Esophagus squamous epithelium (tissue), 5 donors: ENCODE results near the gene ATP6AP1. TPM values are rescaled to one million over a fixed set of nuclear protein-coding genes. Genes with fewer than 3 reads are reported as not detected.

Source experiments
- DNase-seq: peaks from one replicate; lab custom pipeline; 2025; lab: John Stamatoyannopoulos, UW
- H3K27ac ChIP-seq, 4 donors: fragments of 200-600 bp; sonication (generic); one replicate each; pipeline ENCODE4 v1.5.1; 2016 to 2019; ENCODE audit warnings: mild to moderate bottlenecking in 1 of 4
- H3K27me3 ChIP-seq, 4 donors: fragments of 200-600 bp; sonication (generic); 1 replicate in 3 of 4; 2 replicates in 1 of 4; pipeline versions ENCODE4 v1.5.1 to v1.6.0; 2017 to 2021; ENCODE audit warnings: antibody characterized with exemption in 1 of 4
- H3K36me3 ChIP-seq, 3 donors: fragments of 200-600 bp; sonication (generic); one replicate each; pipeline ENCODE4 v1.5.1; 2016 to 2019
- H3K4me1 ChIP-seq, 3 donors: fragments of 200-600 bp; sonication (generic); one replicate each; pipeline ENCODE4 v1.5.1; 2017 to 2019
- H3K4me3 ChIP-seq, 4 donors: fragments of 200-600 bp; sonication (generic); 1 replicate in 3 of 4; 2 replicates in 1 of 4; pipeline ENCODE4 v1.5.1; 2016 to 2019; ENCODE audit warnings: mild to moderate bottlenecking in 2 of 4, moderate library complexity in 1 of 4
- H3K9me3 ChIP-seq, 3 donors: fragments of 200-600 bp; sonication (generic); one replicate each; pipeline ENCODE4 v1.5.1; 2016 to 2019
- POLR2A ChIP-seq, 4 donors: fragments of 450-650 bp; IDR thresholded peaks; one replicate each; pipeline ENCODE4 v1.6.1; 2017; ENCODE audit warnings: antibody characterized with exemption in 4 of 4, mild to moderate bottlenecking in 4 of 4, moderate library complexity in 3 of 4
- WGBS, 2 donors: methylation state at CpG; one replicate each; pipeline ENCODE4 v1.1.5; 2018; 5-methylcytosine and 5-hydroxymethylcytosine counted together
- intact Hi-C: fragments of 100-400 bp; cut with DNase I; formaldehyde crosslinking; loops from one replicate; pipeline ENCODE4 v1.15.0; 2022
- total RNA-seq, 4 donors: library from RNA; depleted of rRNA; stranded (reverse); fragments of >200 nt; gene quantifications; one replicate each; pipeline ENCODE4 v1.1.0, GENCODE V29; 2016
- TF ChIP-seq, protein P1 (sequence below), 6 experiments: fragments of 450-650 bp in 4 of 6; fragments of 200-600 bp in 2 of 6; sonication (generic) in 2 of 6; IDR thresholded peaks; one replicate each; pipeline ENCODE4 v1.5.1; 2016 to 2019; ENCODE audit warnings: antibody characterized with exemption in 6 of 6, mild to moderate bottlenecking in 4 of 6, moderate library complexity in 4 of 6
- donor health status: DM: yes; HTN: yes; CAD: no.

Gene ATP6AP1
- total RNA-seq, 4 donors from 2014 or later, result 28.5 to 83.8 (median 37.2) TPM

DNA sequence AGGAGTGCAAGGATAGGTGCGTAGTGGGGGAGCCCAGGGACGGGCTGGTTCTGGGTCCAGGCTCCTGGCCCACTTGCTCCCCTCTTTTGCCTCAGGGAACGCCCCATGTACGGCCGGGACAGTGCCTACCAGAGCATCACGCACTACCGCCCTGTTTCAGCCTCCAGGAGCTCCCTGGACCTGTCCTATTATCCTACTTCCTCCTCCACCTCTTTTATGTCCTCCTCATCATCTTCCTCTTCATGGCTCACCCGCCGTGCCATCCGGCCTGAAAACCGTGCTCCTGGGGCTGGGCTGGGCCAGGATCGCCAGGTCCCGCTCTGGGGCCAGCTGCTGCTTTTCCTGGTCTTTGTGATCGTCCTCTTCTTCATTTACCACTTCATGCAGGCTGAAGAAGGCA lies 47.7 kb upstream of the ATP6AP1 start:
- intact Hi-C loops, result no loop called here

DNA sequence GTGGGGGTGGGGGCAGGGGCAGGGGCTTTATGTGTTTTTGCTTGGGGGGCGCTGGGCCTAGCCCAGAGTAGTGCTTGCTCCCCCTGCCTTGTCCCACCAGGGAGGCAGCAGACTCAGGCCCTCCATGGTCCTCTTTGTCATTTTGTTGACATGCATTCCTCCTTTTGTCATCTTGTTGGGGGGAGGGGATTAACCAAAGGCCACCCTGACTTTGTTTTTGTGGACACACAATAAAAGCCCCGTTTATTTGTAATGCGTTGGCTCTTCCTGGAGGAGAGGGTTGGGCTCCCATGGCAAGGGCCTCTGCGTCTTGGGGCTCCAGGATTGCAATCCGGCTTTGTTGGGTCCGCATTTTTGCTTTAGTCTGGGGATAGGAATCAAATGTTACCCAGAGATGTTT lies 47.2 kb upstream of the ATP6AP1 start:
- intact Hi-C loops, result no loop called here
- peaks cover 10 to 37% (median 10%) of the 10 kb centered on the region in 3 donors for H3K4me1 ChIP-seq
- H3K27me3 ChIP-seq, result no peaks in the 10 kb centered on the region
- H3K4me3 ChIP-seq, result no peak overlapping the region
- 61% methylated on average over 3 of the region's 6 CpGs; no CpG with 5 or more reads in 1 of the 2 donors for WGBS, 2 donors
- no peaks in the 10 kb centered on the region for H3K9me3 ChIP-seq
- H3K36me3 ChIP-seq, result peaks cover 0 to 17% (median 0%) of the 10 kb centered on the region in 3 donors
- no peak for DNase-seq
- H3K27ac ChIP-seq, result peak overlapping the region in 1 of 4 donors; percentile 99
- TF ChIP-seq, protein P1, sequence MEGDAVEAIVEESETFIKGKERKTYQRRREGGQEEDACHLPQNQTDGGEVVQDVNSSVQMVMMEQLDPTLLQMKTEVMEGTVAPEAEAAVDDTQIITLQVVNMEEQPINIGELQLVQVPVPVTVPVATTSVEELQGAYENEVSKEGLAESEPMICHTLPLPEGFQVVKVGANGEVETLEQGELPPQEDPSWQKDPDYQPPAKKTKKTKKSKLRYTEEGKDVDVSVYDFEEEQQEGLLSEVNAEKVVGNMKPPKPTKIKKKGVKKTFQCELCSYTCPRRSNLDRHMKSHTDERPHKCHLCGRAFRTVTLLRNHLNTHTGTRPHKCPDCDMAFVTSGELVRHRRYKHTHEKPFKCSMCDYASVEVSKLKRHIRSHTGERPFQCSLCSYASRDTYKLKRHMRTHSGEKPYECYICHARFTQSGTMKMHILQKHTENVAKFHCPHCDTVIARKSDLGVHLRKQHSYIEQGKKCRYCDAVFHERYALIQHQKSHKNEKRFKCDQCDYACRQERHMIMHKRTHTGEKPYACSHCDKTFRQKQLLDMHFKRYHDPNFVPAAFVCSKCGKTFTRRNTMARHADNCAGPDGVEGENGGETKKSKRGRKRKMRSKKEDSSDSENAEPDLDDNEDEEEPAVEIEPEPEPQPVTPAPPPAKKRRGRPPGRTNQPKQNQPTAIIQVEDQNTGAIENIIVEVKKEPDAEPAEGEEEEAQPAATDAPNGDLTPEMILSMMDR (IDR thresholded peaks at IDR 0.05), result no peak
- TF ChIP-seq POLR2A (IDR thresholded peaks at IDR 0.05), result no peak

More for the DNA sequence above, 47.7 kb upstream of the ATP6AP1 start:
- Histone ChIP-seq H3K9me3 (no peaks in the 10 kb centered on the region), H3K27ac (peak overlapping the region; percentile 94 to 99 (median 97)), H3K4me1 (peaks cover 10 to 37% (median 10%) of the 10 kb centered on the region in 3 donors), H3K27me3 (no peaks in the 10 kb centered on the region), H3K4me3 (peak overlapping the region in 2 of 4 donors; percentile 73 to 79), H3K36me3 (peaks cover 0 to 17% (median 0%) of the 10 kb centered on the region in 3 donors)
- TF ChIP-seq POLR2A (IDR thresholded peaks at IDR 0.05), result no peak
- TF ChIP-seq, protein P1 (IDR thresholded peaks at IDR 0.05), result no peak
- no peak for DNase-seq
- WGBS, 2 donors, result 70 to 77% methylated on average over 6 to 13 of the region's 14 CpGs

DNA sequence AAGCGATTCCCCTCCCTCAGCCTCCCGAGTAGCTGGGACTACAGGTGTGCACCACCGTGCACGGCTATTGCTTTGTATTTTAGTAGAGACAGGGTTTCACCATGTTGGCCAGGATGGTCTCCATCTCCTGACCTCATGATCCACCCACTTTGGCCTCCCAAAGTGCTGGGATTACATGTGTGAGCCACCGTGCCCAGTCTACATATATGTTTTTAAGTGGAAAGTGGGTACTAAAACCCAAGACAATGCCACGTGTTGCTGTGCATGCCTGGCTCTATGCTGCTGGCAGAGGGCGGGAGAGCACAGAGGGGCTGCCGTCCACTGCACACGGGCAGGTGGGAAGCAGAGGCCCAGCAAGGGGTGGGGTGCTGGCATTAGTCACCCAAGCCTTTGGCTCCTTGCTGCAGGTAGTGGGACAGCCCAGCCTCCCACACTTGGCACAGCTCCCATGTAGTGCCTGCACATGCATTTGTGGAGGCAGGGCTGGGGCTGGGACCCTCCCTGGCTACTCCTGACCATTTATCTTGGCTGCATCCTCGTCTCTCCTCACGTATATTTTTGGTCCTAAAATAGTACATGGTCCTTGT lies 45.9 kb upstream of the ATP6AP1 start:
- intact Hi-C loops, result no loop called here
- WGBS, 2 donors, result 73% methylated on average over 11 of the region's 11 CpGs; no CpG with 5 or more reads in 1 of the 2 donors
- Histone ChIP-seq H3K4me1 (peaks cover 10 to 30% (median 10%) of the 10 kb centered on the region in 3 donors), H3K27me3 (no peaks in the 10 kb centered on the region), H3K36me3 (peaks cover 0 to 17% (median 0%) of the 10 kb centered on the region in 3 donors), H3K9me3 (no peaks in the 10 kb centered on the region), H3K4me3 (no peak overlapping the region), H3K27ac (no peak overlapping the region)
- no peak for DNase-seq
- TF ChIP-seq POLR2A (IDR thresholded peaks at IDR 0.05), result no peak
- TF ChIP-seq, protein P1 (IDR thresholded peaks at IDR 0.05), result no peak

DNA sequence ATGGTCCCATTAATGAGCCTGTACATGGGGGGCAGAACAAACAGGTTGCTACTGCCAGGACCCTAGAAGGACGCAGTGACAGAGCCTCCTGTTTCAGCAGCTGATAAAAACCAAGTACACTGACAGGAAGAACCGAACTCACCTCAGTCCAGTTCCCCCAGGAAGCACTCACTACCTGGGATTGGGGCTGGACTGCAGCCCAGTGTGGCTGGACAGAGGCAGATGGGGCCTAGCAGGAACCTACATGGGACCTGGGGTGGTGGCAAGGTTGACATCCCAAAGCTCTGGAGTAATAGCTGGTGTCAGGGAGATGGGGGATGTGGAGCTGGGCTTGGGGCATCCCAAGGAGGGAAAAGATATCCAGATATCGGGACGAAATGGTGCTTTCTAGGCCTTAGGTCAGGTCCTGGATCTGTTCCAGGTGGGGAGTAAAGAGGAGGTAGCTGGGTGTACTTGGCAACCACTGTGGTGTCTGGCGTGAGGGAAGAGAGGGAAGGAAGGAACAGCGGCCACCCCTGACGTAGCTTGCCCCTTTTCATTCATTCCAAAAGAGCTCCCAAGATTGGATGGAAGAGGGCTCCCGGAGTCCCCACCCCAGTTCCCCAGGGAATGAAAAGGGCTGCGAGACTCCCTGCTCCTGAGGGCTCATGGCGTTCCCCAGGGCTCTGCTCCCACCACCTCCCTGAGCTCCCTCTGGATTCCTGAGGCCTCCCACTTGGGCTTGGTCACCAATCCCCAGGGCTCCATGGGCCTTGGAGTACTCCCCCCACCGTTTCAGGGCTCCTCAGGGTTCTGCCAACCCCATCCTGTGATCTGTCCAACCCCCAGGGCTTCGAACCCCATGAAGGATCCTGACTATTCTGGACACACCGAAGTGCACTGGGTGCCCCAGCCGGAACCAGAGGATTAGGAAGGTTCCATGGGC lies 44.9 kb upstream of the ATP6AP1 start:
- 57 to 87% methylated on average over 3 to 7 of the region's 14 CpGs for WGBS, 2 donors
- no peak for DNase-seq

More for the DNA sequence above, 44.9 kb upstream of the ATP6AP1 start:
- Histone ChIP-seq H3K4me3 (no peak overlapping the region), H3K27me3 (no peaks in the 10 kb centered on the region), H3K9me3 (no peaks in the 10 kb centered on the region), H3K4me1 (peaks cover 10 to 22% (median 10%) of the 10 kb centered on the region in 3 donors), H3K36me3 (peaks cover 0 to 17% (median 0%) of the 10 kb centered on the region in 3 donors), H3K27ac (no peak overlapping the region)
- no peak for TF ChIP-seq POLR2A (IDR thresholded peaks at IDR 0.05)
- TF ChIP-seq, protein P1 (IDR thresholded peaks at IDR 0.05), result no peak
- intact Hi-C loops, result no loop called here
